ENCODE measurements around the gene SLC7A9.

- TF ChIP-seq EZH2 (IDR thresholded peaks at IDR 0.05; ENCODE audit: low read length) (no peak), CTCF (optimal IDR thresholded peaks at IDR 0.05 in 1 of 3, IDR thresholded peaks at IDR 0.05 in 1 of 3, conservative IDR thresholded peaks at IDR 0.05 in 1 of 3; ENCODE audit: extremely low read depth in 1 of 3, insufficient read depth in 2 of 3, low read length in 3 of 3) (no peak)
Measured at GRCh38 chr19:32870981-32871451, 1.4 kb upstream of the SLC7A9 start.

All from keratinocyte (primary cell).